Lung (tissue), 12 donors: ENCODE data around the gene RBM28. TPM values are rescaled to one million over a fixed set of nuclear protein-coding genes. Genes with fewer than 3 reads are reported as not detected.

ENCODE experiments used
- ATAC-seq: fragments of 200-7000 bp; cut with Tn5 transposase; one replicate; pipeline ENCODE4 v1.9.1; 2020; ENCODE audit warnings: moderate number of reproducible peaks; ENCODE audit not compliant: insufficient read depth, low FRiP score
- DNase-seq, 3 donors: peaks; one replicate each; pipeline ENCODE4 v3.0.0-alpha.2; 2013 to 2017
- H3K27ac ChIP-seq, 2 donors: one replicate each; pipeline ENCODE4 v1.5.1; 2013; ENCODE audit warnings: mild to moderate bottlenecking in 2 of 2, moderate library complexity in 2 of 2, control low read depth in 1 of 2, inconsistent platforms in 1 of 2, low read depth in 1 of 2, low read length in 1 of 2
- H3K27me3 ChIP-seq, 3 donors: one replicate each; pipeline ENCODE4 v1.5.1; 2013; ENCODE audit warnings: low read length in 2 of 3; ENCODE audit not compliant: control insufficient read depth in 3 of 3, insufficient read depth in 3 of 3
- H3K36me3 ChIP-seq, 4 donors: one replicate each; pipeline ENCODE4 v1.5.1; 2013; ENCODE audit warnings: low read length in 4 of 4, mild to moderate bottlenecking in 1 of 4, moderate library complexity in 1 of 4; ENCODE audit not compliant: control insufficient read depth in 4 of 4, insufficient read depth in 4 of 4
- H3K4me1 ChIP-seq, 5 donors: one replicate each; pipeline ENCODE4 v1.5.1; 2013; ENCODE audit warnings: low read length in 5 of 5, mild to moderate bottlenecking in 2 of 5, moderate library complexity in 1 of 5; ENCODE audit not compliant: control insufficient read depth in 5 of 5, insufficient read depth in 5 of 5
- H3K4me3 ChIP-seq: one replicate; pipeline ENCODE4 v1.5.1; 2013; ENCODE audit warnings: mild to moderate bottlenecking, control low read depth, moderate library complexity
- H3K9ac ChIP-seq, 2 donors: one replicate each; pipeline ENCODE4 v1.5.1; 2013; ENCODE audit warnings: low read length in 2 of 2, control low read depth in 1 of 2; ENCODE audit not compliant: insufficient read depth in 1 of 2
- H3K9me3 ChIP-seq, 4 donors: one replicate each; pipeline ENCODE4 v1.5.1; 2013; ENCODE audit warnings: low read length in 3 of 4, mild to moderate bottlenecking in 1 of 4, moderate library complexity in 1 of 4; ENCODE audit not compliant: control insufficient read depth in 4 of 4, insufficient read depth in 3 of 4
- CTCF ChIP-seq: IDR thresholded peaks from 2 replicates; pipeline ENCODE4 v1.5.1; 2012; ENCODE audit warnings: mild to moderate bottlenecking; ENCODE audit errors: control extremely low read depth, extremely low read depth
- WGBS, 2 donors: extraction: QIAGEN DNeasy Blood & Tissue Kit; methylation state at CpG; one replicate each; pipeline ENCODE4 v1.1.7; 2013; 5-methylcytosine and 5-hydroxymethylcytosine counted together
- polyA plus RNA-seq, 2 donors: library from polyadenylated mRNA; stranded (reverse); fragments of 200-250 nt; gene quantifications; one replicate each; pipeline ENCODE4 v1.2.1, GENCODE V29; 2013
- total RNA-seq, 2 donors: library from RNA; depleted of rRNA in 1 of 2; stranded (reverse); fragments of >200 nt in 1 of 2; gene quantifications; one replicate each; pipeline ENCODE4 v1.2.1, GENCODE V29; 2014 to 2021
- donor health status: control.
- donor health status: control.
- donor health status: Bipolar disorder and iron deficiency.
- donor health status: healthy.
- donor health status: DM: yes; HTN: yes; CAD: no.

Gene RBM28
- total and polyA plus RNA-seq, 4 donors = 18.8 to 44.7 (median 27.2) TPM

GRCh38 chr7:128388145-128388485 is 44.4 kb upstream of the RBM28 start:
- no peak for ATAC-seq
- H3K9me3 ChIP-seq = no peaks in the 10 kb centered on the region
- WGBS, 2 donors = 45 to 46% methylated on average over 3 of the region's 3 CpGs
- DNase-seq = no peak
- no peak overlapping the region for H3K27ac ChIP-seq
- peaks cover 0 to 11% (median 0%) of the 10 kb centered on the region in 4 donors for H3K36me3 ChIP-seq
- no peak overlapping the region for H3K9ac ChIP-seq
- no peak overlapping the region for H3K4me3 ChIP-seq
- peaks cover 0 to 6% (median 0%) of the 10 kb centered on the region in 5 donors for H3K4me1 ChIP-seq
- peaks cover 0 to 4% (median 0%) of the 10 kb centered on the region in 3 donors for H3K27me3 ChIP-seq
- TF ChIP-seq CTCF = no peak

- TF ChIP-seq CTCF = peak; percentile 62
- peaks cover 0 to 8% (median 0%) of the 10 kb centered on the region in 4 donors for H3K36me3 ChIP-seq
- H3K4me3 ChIP-seq = no peak overlapping the region
- no peaks in the 10 kb centered on the region for H3K9me3 ChIP-seq
- no peak overlapping the region for H3K27ac ChIP-seq
- DNase-seq (peak; percentile 83 to 90 (median 90)), ATAC-seq (peak; percentile 80)
- H3K9ac ChIP-seq = peak overlapping the region in 1 of 2 donors; percentile 19
- H3K27me3 ChIP-seq = peaks cover 0 to 4% (median 0%) of the 10 kb centered on the region in 3 donors
- WGBS, 2 donors = 31 to 39% methylated on average over 24 of the region's 24 CpGs
- peaks cover 0 to 6% (median 0%) of the 10 kb centered on the region in 5 donors for H3K4me1 ChIP-seq
Observed at GRCh38 chr7:128387216-128388144, 43.8 kb upstream of the RBM28 start.

GRCh38 chr7:128385988-128386925 is 42.5 kb upstream of the RBM28 start:
- 71 to 88% methylated on average over 4 of the region's 4 CpGs for WGBS, 2 donors
- ATAC-seq = no peak
- TF ChIP-seq CTCF = no peak
- no peak overlapping the region for H3K9ac ChIP-seq
- no peak for DNase-seq
- H3K27me3 ChIP-seq = peaks cover 0 to 4% (median 0%) of the 10 kb centered on the region in 3 donors
- H3K36me3 ChIP-seq = no peaks in the 10 kb centered on the region
- no peak overlapping the region for H3K4me3 ChIP-seq
- H3K4me1 ChIP-seq = peaks cover 0 to 6% (median 0%) of the 10 kb centered on the region in 5 donors
- no peaks in the 10 kb centered on the region for H3K9me3 ChIP-seq
- H3K27ac ChIP-seq = no peak overlapping the region
